DOHH2 (cell line): Measurements from ENCODE around the gene ANKRD33B.

Experiments used
- H3F3A ChIP-seq: fragments of 200-600 bp; sonication (generic), shearing (Covaris generic); 2 replicates; pipeline ENCODE4 v1.6.0; 2016; ENCODE audit warnings: antibody characterized with exemption, mild to moderate bottlenecking; ENCODE audit not compliant: control insufficient read depth, insufficient read depth
- H3K27ac ChIP-seq: fragments of 200-600 bp; sonication (generic); 2 replicates; pipeline ENCODE4 v1.5.1; 2014; ENCODE audit warnings: low read depth, mild to moderate bottlenecking, low read length, moderate library complexity
- H3K27me3 ChIP-seq: fragments of 200-600 bp; sonication (generic); 2 replicates; pipeline ENCODE4 v1.6.1; 2014; ENCODE audit warnings: mild to moderate bottlenecking, low read length, mixed read lengths; ENCODE audit not compliant: control insufficient read depth
- H3K36me3 ChIP-seq: fragments of 200-600 bp; sonication (generic); 2 replicates; pipeline ENCODE4 v1.6.1; 2014; ENCODE audit warnings: mild to moderate bottlenecking, low read length, moderate library complexity, mixed read lengths; ENCODE audit not compliant: control insufficient read depth
- H3K4me1 ChIP-seq: fragments of 200-600 bp; sonication (generic); 2 replicates; pipeline ENCODE4 v1.6.1; 2014; ENCODE audit warnings: mild to moderate bottlenecking, low read length, mixed read lengths; ENCODE audit not compliant: control insufficient read depth
- H3K4me2 ChIP-seq: fragments of 200-600 bp; sonication (generic); 2 replicates; pipeline ENCODE4 v1.6.0; 2014; ENCODE audit warnings: mild to moderate bottlenecking, low read length, moderate library complexity
- H3K4me3 ChIP-seq: fragments of 200-600 bp; sonication (generic); 2 replicates; pipeline ENCODE4 v1.5.1; 2014; ENCODE audit warnings: mild to moderate bottlenecking, low read length, mixed read lengths
- H3K79me2 ChIP-seq: fragments of 200-600 bp; sonication (generic); 2 replicates; pipeline ENCODE4 v1.6.1; 2014; ENCODE audit warnings: mild to moderate bottlenecking, low read length, mixed read lengths; ENCODE audit not compliant: control insufficient read depth
- H3K9me2 ChIP-seq: fragments of 200-600 bp; sonication (generic); replicated peaks from 2 replicates; pipeline ENCODE4 v1.6.1; 2014; ENCODE audit warnings: mild to moderate bottlenecking, low read length, mixed read lengths; ENCODE audit not compliant: control insufficient read depth
- H3K9me3 ChIP-seq: fragments of 200-600 bp; sonication (generic); 2 replicates; pipeline ENCODE4 v1.6.1; 2014; ENCODE audit warnings: antibody characterized with exemption, low read length, mixed read lengths; ENCODE audit not compliant: control insufficient read depth, insufficient read depth
- H4K20me1 ChIP-seq: fragments of 200-600 bp; sonication (generic); 2 replicates; pipeline ENCODE4 v1.6.0; 2014; ENCODE audit warnings: low read depth, mild to moderate bottlenecking, antibody characterized with exemption, low read length, moderate library complexity; ENCODE audit not compliant: control insufficient read depth, insufficient read depth
- CTCF ChIP-seq: fragments of 200-600 bp; sonication (generic); IDR thresholded peaks from one replicate; pipeline ENCODE4 v1.5.1; 2014; ENCODE audit warnings: antibody characterized with exemption, mild to moderate bottlenecking, low read depth, low read length; ENCODE audit not compliant: poor library complexity, severe bottlenecking
- EZH2phosphoT487 ChIP-seq: fragments of 200-600 bp; sonication (generic); IDR thresholded peaks from 2 replicates; pipeline ENCODE4 v1.6.1; 2017; ENCODE audit warnings: borderline replicate concordance, mild to moderate bottlenecking, antibody characterized with exemption, low read length, moderate library complexity, mixed read lengths

ANKRD33B gene

GRCh38 chr5:10537624-10538023 is 26.2 kb upstream of the ANKRD33B start:
- Histone ChIP-seq H3K4me1 (peaks cover 16% of the 10 kb centered on the region), H3K4me2 (peak overlapping the region; percentile 73)

GRCh38 chr5:10538103-10538788 is 25.6 kb upstream of the ANKRD33B start:
- H3K36me3 ChIP-seq, result no peaks in the 10 kb centered on the region
- no peaks in the 10 kb centered on the region for H3K9me2 ChIP-seq
- no peak overlapping the region for H3K27ac ChIP-seq
- no peak overlapping the region for H3K4me3 ChIP-seq
- peaks cover 16% of the 10 kb centered on the region for H3K4me1 ChIP-seq
- TF ChIP-seq EZH2phosphoT487 (no peak), CTCF (no peak)
- H4K20me1 ChIP-seq, result no peaks in the 10 kb centered on the region
- H3K4me2 ChIP-seq, result no peak overlapping the region
- H3K27me3 ChIP-seq, result peaks cover 61% of the 10 kb centered on the region
- H3F3A ChIP-seq, result peaks cover 11% of the 10 kb centered on the region; the same call in 1 of the 2 replicates
- no peaks in the 10 kb centered on the region for H3K79me2 ChIP-seq
- no peaks in the 10 kb centered on the region for H3K9me3 ChIP-seq

More at GRCh38 chr5:10537624-10538023, 26.2 kb upstream of the ANKRD33B start:
- TF ChIP-seq EZH2phosphoT487, result no peak
- no peak for TF ChIP-seq CTCF
- no peak overlapping the region for H3K27ac ChIP-seq
- no peaks in the 10 kb centered on the region for H3K36me3 ChIP-seq
- H3K27me3 ChIP-seq, result peaks cover 55% of the 10 kb centered on the region
- no peaks in the 10 kb centered on the region for H3K9me2 ChIP-seq
- no peaks in the 10 kb centered on the region for H3K79me2 ChIP-seq
- H3K9me3 ChIP-seq, result no peaks in the 10 kb centered on the region
- H3K4me3 ChIP-seq, result peak overlapping the region; percentile 33
- no peaks in the 10 kb centered on the region for H4K20me1 ChIP-seq
- peaks cover 8% of the 10 kb centered on the region; the same call in 1 of the 2 replicates for H3F3A ChIP-seq

GRCh38 chr5:10538789-10539686 is 24.8 kb upstream of the ANKRD33B start:
- no peak overlapping the region for H3K4me2 ChIP-seq

More at GRCh38 chr5:10538789-10539686, 24.8 kb upstream of the ANKRD33B start:
- no peaks in the 10 kb centered on the region for H3K9me2 ChIP-seq
- peaks cover 14% of the 10 kb centered on the region; the same call in 1 of the 2 replicates for H3F3A ChIP-seq
- H3K36me3 ChIP-seq, result no peaks in the 10 kb centered on the region
- no peaks in the 10 kb centered on the region for H3K9me3 ChIP-seq
- H3K27ac ChIP-seq, result no peak overlapping the region
- H3K79me2 ChIP-seq, result no peaks in the 10 kb centered on the region
- no peaks in the 10 kb centered on the region for H4K20me1 ChIP-seq
- H3K4me3 ChIP-seq, result no peak overlapping the region
- peaks cover 69% of the 10 kb centered on the region for H3K27me3 ChIP-seq
- TF ChIP-seq EZH2phosphoT487 (no peak), CTCF (no peak)
- H3K4me1 ChIP-seq, result peaks cover 23% of the 10 kb centered on the region
